Activated CD8-positive, alpha-beta memory T cell treated with anti-CD3 and anti-CD28 coated beads for 36 hours (primary cell): ENCODE measurements around the gene C2orf69. TPM values are rescaled to one million over a fixed set of nuclear protein-coding genes. Genes with fewer than 3 reads are reported as not detected.

Experiments used
- CTCF ChIA-PET: fragments of 350-600 bp; sonication (Branson Sonifier 250); formaldehyde crosslinking; loops from one replicate; lab custom pipeline; 2021; ENCODE audit warnings: antibody characterized with exemption; lab: Charles Lee
- POLR2A ChIA-PET: fragments of 350-600 bp; sonication (Branson Sonifier 250); formaldehyde crosslinking; loops from one replicate; lab custom pipeline; 2021; ENCODE audit warnings: antibody characterized with exemption; lab: Charles Lee
- total RNA-seq, 2 experiments: library from RNA; stranded (reverse); gene quantifications; one replicate each; pipeline ENCODE4 v1.2.3, GENCODE V29; 2021

Gene C2orf69
- total RNA-seq, 2 experiments from 2014 or later, result 19.7 to 20.5 TPM

GRCh38 chr2:199955339-199956061, 44.4 kb downstream of the C2orf69 start, which contains the start of the genes MAIP1 and TYW5:
Gene MAIP1, plus strand, starts transcription at chr2:199955582. Its CDS starts 217 bp downstream, at chr2:199955799.
Gene TYW5, minus strand, starts transcription at chr2:199955491. Its CDS starts 21 bp downstream, at chr2:199955470.
- CTCF ChIA-PET, result no interaction called here
- POLR2A ChIA-PET, result no interaction called here

DNA sequence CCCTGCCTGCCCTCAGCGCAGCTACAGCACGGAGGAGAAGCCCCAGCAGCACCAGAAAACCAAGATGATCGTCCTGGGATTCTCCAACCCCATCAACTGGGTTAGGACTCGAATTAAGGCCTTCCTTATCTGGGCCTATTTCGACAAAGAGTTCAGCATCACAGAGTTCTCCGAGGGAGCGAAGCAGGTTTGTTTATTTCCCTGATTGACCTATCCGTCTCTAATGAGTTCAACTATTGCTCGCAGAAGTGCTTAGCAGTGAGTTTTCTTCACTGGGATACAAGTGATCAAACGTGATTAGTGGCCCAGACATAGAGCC, 44.9 kb downstream of the C2orf69 start:
- POLR2A ChIA-PET, result no interaction called here
- CTCF ChIA-PET, result no interaction called here

DNA sequence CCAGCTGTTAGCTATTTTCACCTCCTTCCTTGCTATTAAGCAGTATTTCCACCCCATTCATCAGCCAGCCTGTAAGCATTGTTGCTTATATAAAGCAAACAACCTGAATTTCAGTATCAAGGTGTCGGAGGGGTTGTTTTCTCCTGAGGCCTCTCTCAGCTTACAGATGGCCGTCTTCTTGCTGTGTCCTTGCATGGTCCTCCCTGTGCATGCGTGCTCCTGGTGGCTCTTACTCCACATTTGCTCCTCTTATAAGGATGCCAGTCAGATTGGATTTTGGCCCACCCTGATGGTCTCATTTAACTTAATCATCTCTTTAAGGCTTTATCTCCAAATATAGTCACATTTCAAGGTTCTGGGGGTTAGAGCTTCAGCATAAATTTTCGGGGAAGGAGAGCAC, 46.9 kb downstream of the C2orf69 start:
- POLR2A ChIA-PET, result no interaction called here

GRCh38 chr2:199962203-199962602, 51.1 kb downstream of the C2orf69 start:
- CTCF ChIA-PET, result no interaction called here

More for the DNA sequence above, 46.9 kb downstream of the C2orf69 start:
- CTCF ChIA-PET, result no interaction called here

DNA sequence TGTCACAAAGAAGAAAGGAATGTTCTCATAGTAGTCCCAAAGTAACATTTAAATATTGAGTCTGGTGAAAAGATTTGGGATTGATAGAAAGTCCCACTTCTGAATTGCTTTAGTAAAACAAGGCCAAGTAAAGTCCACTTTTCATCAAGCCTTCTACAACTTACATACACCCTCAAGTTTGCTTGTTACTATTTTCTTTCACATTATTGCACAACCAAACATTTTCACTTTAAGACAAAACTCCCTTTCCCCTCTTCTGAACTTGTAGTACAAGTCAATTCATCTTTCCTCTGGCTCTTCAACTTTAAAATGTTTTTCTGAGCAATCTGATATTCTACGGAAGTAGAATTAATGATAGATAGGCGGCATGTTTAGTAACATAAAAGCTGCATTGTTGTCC, 55.3 kb downstream of the C2orf69 start:
- ChIA-PET CTCF (interaction anchor here (0.6 kb wide), 1 partner anchor 860 kb away, joined by 6 read pairs; no protein-coding TSS in a partner anchor), POLR2A (no interaction called here)

More at GRCh38 chr2:199962203-199962602, 51.1 kb downstream of the C2orf69 start:
- POLR2A ChIA-PET, result no interaction called here

DNA sequence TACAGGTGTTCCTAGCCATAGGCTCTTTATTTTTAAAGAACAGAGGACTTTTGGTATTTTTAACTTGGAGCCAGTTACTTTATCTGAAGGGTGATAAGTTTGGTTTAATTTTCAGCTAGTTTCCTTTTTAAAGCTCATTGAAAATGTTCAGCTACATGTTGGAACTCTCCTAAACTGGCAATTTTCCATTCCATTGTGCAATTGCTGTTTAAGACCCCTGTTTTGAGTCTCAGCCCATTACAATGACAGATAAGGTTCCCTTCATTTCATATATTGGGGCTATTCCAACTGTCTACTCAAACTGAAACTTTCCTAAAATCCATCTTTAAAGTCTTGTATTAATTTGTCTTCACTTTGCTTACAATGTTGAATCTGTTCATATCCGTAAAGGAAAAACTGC, 55.9 kb downstream of the C2orf69 start:
- CTCF ChIA-PET, result interaction anchor here (0.6 kb wide), 1 partner anchor 859 kb away, joined by 6 read pairs; no protein-coding TSS in a partner anchor
- POLR2A ChIA-PET, result no interaction called here

- CTCF ChIA-PET, result no interaction called here
- POLR2A ChIA-PET, result no interaction called here
Observed at GRCh38 chr2:199968126-199968525, 57.0 kb downstream of the C2orf69 start.

GRCh38 chr2:199972088-199972626, 61.1 kb downstream of the C2orf69 start:
- POLR2A ChIA-PET, result no interaction called here
- CTCF ChIA-PET, result no interaction called here

- ChIA-PET POLR2A (no interaction called here), CTCF (interaction anchor here (1.1 to 1.6 kb wide), 3 partner anchors 14 to 510 kb away, joined by 3 read pairs; no protein-coding TSS in a partner anchor)
Observed at GRCh38 chr2:199973703-199974102, 62.6 kb downstream of the C2orf69 start.

- ChIA-PET CTCF (interaction anchor here (1.4 kb wide), 1 partner anchor 10 kb away, joined by 5 read pairs; no protein-coding TSS in a partner anchor), POLR2A (interaction anchor here (0.6 to 1.2 kb wide), 2 partner anchors 373 to 480 kb away, joined by 3 to 5 read pairs; no protein-coding TSS in a partner anchor)
Observed at GRCh38 chr2:199975273-199975895, 64.3 kb downstream of the C2orf69 start.

Other genes with a start within 250 kb of the C2orf69 start
- 1 to 10 TPM; 3.0 to 4.6 TPM for gene FTCDNL1, start 60.1 kb upstream of the C2orf69 start, total RNA-seq
- gene TYW5, start 44.2 kb downstream of the C2orf69 start, total RNA-seq, result 10 to 100 TPM; 10.3 to 11.6 TPM
- 10 to 100 TPM; 39.1 to 41.5 TPM for gene MAIP1, start 44.3 kb downstream of the C2orf69 start, total RNA-seq